Measurements from ENCODE around the gene SH3RF3. TPM values are rescaled to one million over a fixed set of nuclear protein-coding genes. Genes with fewer than 3 reads are reported as not detected.

SH3RF3 gene
- total and polyA plus RNA-seq, 4 experiments from 2014 or later, result 0.26 to 2.2 (median 2.1) TPM; not detected in 1

DNA sequence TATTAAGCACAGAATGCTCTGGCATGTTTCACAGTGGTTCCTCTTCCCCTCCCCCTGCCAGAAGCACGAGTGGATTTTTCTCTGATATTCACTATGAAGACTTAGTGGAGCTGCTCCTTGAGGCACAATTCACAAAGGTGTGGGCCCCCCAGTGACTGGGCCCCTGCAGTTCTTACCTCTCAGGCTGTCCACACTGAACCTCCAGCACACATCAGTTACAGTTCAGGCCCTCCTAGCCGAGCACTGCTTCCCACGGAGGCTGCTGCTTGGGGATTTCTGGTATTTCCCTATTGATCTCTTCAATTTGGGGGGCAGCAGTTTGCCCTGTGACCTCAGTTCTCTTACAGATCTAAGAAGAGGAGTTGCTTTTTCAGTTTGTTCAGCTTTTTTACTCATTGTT, 236.1 kb downstream of the SH3RF3 start:
- ChIA-PET CTCF (ENCODE audit: partially characterized antibody) (no interaction called here), POLR2A (ENCODE audit: partially characterized antibody) (no interaction called here)
- Histone ChIP-seq H3K4me1 (ENCODE audit: insufficient read depth, low read length) (no peaks in the 10 kb centered on the region), H3K36me3 (ENCODE audit: insufficient read depth, low read length) (no peaks in the 10 kb centered on the region), H3K9me3 (ENCODE audit: control insufficient read depth in 1 of 2, low read length in 2 of 2) (no peaks in the 10 kb centered on the region), H3K27me3 (ENCODE audit: insufficient read depth, low read length) (no peaks in the 10 kb centered on the region), H3K4me3 (ENCODE audit: low read length in 2 of 2) (no peak overlapping the region), H3K27ac (ENCODE audit: low read depth, low read length) (no peak overlapping the region)
- DNase-seq, result no peak
- Mint-ChIP-seq H3K36me3 (no peaks in the 10 kb centered on the region), H3K27me3 (peaks cover 3 to 9% of the 10 kb centered on the region in 2 donors), H3K27ac (no peak overlapping the region), H3K9me3 (peaks cover 0 to 12% (median 4%) of the 10 kb centered on the region in 8 donors), H3K4me1 (no peaks in the 10 kb centered on the region), H3K4me3 (no peak overlapping the region)
- intact Hi-C loops (cut with micrococcal nuclease), result no loop called here

DNA sequence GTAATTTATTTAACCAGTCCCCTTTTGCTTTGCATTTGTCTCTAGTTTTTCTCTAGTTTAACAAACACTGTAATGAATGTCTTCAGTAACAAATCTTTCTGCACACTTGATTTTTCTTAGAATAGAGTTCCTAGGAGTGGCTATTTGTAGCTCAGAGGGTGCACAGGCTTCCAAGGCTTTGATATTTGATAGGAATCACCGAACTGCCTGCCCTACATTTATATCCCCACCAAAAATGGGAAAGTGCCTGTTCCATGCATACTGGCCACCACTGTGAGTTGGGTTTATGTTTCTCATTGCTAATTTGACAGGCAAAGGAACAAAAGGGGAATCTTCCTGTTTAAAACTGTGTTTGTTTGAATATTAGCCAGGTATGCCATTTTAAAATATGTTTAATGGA, 238.7 kb downstream of the SH3RF3 start:
- no peak overlapping the region for H3K27ac Mint-ChIP-seq
- no peaks in the 10 kb centered on the region for H3K9me3 Mint-ChIP-seq

DNA sequence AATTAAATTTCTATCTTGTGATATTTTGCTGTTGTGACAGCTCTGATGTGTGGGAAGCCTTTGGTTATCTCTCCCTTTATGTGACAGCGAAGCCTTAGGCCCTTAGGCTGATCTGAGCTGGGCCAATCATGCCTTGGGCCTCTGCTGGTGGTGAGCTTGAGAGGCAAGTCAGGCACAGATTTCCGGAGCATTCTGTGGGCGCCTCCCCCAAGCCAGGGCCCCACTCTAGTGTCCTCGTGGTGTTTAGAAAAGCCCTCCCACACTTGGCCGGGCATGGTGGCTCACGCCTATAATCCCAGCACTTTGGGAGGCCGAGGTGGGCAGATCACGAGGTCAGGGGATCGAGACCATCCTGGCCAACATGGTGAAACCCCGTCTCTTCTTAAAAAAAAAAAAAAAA, 239.8 kb downstream of the SH3RF3 start:
- ChIA-PET POLR2A (ENCODE audit: partially characterized antibody) (no interaction called here), CTCF (ENCODE audit: partially characterized antibody) (no interaction called here)
- H3K9me3 Mint-ChIP-seq, result no peaks in the 10 kb centered on the region
- no peak overlapping the region for H3K4me3 Mint-ChIP-seq
- Histone ChIP-seq H3K36me3 (ENCODE audit: insufficient read depth, low read length) (no peaks in the 10 kb centered on the region), H3K4me1 (ENCODE audit: insufficient read depth, low read length) (no peaks in the 10 kb centered on the region), H3K9me3 (ENCODE audit: control insufficient read depth in 1 of 2, low read length in 2 of 2) (no peaks in the 10 kb centered on the region), H3K4me3 (ENCODE audit: low read length in 2 of 2) (no peak overlapping the region), H3K27ac (ENCODE audit: low read depth, low read length) (no peak overlapping the region), H3K27me3 (ENCODE audit: insufficient read depth, low read length) (no peaks in the 10 kb centered on the region)
- no peak overlapping the region for H3K27ac Mint-ChIP-seq
- H3K36me3 Mint-ChIP-seq, result no peaks in the 10 kb centered on the region
- peaks cover 3 to 15% of the 10 kb centered on the region in 2 donors for H3K27me3 Mint-ChIP-seq
- intact Hi-C loops (cut with micrococcal nuclease), result no loop called here
- no peak for DNase-seq
- no peaks in the 10 kb centered on the region for H3K4me1 Mint-ChIP-seq

More for the DNA sequence above, 238.7 kb downstream of the SH3RF3 start:
- Histone ChIP-seq H3K27me3 (ENCODE audit: insufficient read depth, low read length) (no peaks in the 10 kb centered on the region), H3K27ac (ENCODE audit: low read depth, low read length) (no peak overlapping the region), H3K4me3 (ENCODE audit: low read length in 2 of 2) (no peak overlapping the region), H3K36me3 (ENCODE audit: insufficient read depth, low read length) (no peaks in the 10 kb centered on the region), H3K9me3 (ENCODE audit: control insufficient read depth in 1 of 2, low read length in 2 of 2) (no peaks in the 10 kb centered on the region), H3K4me1 (ENCODE audit: insufficient read depth, low read length) (no peaks in the 10 kb centered on the region)
- ChIA-PET POLR2A (ENCODE audit: partially characterized antibody) (no interaction called here), CTCF (ENCODE audit: partially characterized antibody) (interaction anchor here (0.6 kb wide), 1 partner anchor 181 kb away, joined by 3 read pairs; no protein-coding TSS in a partner anchor)
- DNase-seq, result no peak
- H3K27me3 Mint-ChIP-seq, result peaks cover 3 to 15% of the 10 kb centered on the region in 2 donors
- H3K4me1 Mint-ChIP-seq, result no peaks in the 10 kb centered on the region
- intact Hi-C loops (cut with micrococcal nuclease), result no loop called here
- no peaks in the 10 kb centered on the region for H3K36me3 Mint-ChIP-seq
- no peak overlapping the region for H3K4me3 Mint-ChIP-seq

DNA sequence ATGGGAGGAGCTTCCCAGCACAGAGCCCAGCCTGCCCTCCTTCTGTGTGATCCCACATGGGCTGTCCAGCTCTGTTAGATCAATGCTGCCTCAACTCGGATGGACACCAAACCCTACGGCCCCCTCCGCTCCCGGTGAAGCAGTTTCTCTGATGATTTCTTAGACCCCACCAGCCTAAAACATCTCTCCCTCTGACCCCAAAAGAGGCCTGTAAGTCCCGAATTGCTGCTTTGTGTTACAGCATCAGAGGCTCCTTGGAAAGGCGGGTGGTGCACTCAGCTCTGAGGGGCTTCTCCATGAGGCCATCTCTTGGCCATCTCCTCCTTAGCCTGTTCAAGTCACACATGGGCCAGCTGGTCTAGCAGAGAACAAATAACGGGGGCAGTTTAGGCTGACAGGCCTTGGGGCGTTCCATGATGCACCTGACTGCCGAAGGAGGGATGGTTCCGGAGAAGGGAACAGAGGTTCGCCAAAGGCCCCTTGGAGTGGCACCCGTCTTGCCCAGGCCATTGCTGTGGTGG, 240.7 kb downstream of the SH3RF3 start:
- H3K27ac Mint-ChIP-seq, result no peak overlapping the region
- no peak overlapping the region for H3K4me3 Mint-ChIP-seq
- Histone ChIP-seq H3K4me1 (ENCODE audit: insufficient read depth, low read length) (no peaks in the 10 kb centered on the region), H3K36me3 (ENCODE audit: insufficient read depth, low read length) (no peaks in the 10 kb centered on the region), H3K27me3 (ENCODE audit: insufficient read depth, low read length) (no peaks in the 10 kb centered on the region), H3K27ac (ENCODE audit: low read depth, low read length) (no peak overlapping the region), H3K4me3 (ENCODE audit: low read length in 2 of 2) (no peak overlapping the region), H3K9me3 (ENCODE audit: control insufficient read depth in 1 of 2, low read length in 2 of 2) (no peaks in the 10 kb centered on the region)
- DNase-seq, result no peak
- ChIA-PET POLR2A (ENCODE audit: partially characterized antibody) (no interaction called here), CTCF (ENCODE audit: partially characterized antibody) (no interaction called here)
- H3K4me1 Mint-ChIP-seq, result no peaks in the 10 kb centered on the region
- H3K36me3 Mint-ChIP-seq, result no peaks in the 10 kb centered on the region
- intact Hi-C loops (cut with micrococcal nuclease), result no loop called here
- no peaks in the 10 kb centered on the region for H3K9me3 Mint-ChIP-seq
- peaks cover 3 to 15% of the 10 kb centered on the region in 2 donors for H3K27me3 Mint-ChIP-seq

DNA sequence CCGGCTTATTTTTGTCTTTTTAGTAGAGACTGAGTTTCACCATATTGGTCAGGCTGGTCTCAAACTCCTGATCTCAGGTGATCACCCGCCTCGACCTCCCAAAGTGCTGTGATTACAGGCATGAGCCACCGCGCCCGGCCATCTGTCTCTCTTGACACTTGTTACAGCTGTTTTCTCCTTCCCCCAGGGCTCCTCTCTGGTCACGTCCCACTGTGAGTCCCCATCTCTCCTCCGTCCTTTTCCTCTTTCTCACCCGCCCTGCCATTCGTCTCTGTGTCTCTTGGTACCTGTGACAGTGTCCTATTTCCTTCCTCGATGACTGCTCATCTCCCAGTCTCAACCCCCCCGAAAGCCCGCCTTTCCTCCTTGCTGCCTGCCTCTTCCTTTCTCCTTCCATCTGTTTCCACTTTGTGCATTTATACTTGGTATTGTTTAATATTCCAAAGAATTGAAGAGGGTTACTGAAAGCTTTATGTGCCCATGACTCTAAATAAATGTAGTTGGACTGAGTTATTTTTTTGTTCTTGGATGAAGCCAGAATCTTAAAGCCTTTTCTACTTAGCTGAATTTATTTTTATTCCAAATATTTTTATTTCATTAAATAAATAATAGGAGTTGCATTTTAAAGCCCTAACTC, 241.5 kb downstream of the SH3RF3 start:
- H3K4me1 Mint-ChIP-seq, result no peaks in the 10 kb centered on the region
- no peaks in the 10 kb centered on the region for H3K36me3 Mint-ChIP-seq
- peaks cover 2 to 13% of the 10 kb centered on the region in 2 donors for H3K27me3 Mint-ChIP-seq
- H3K9me3 Mint-ChIP-seq, result no peaks in the 10 kb centered on the region
- ChIA-PET CTCF (ENCODE audit: partially characterized antibody) (no interaction called here), POLR2A (ENCODE audit: partially characterized antibody) (no interaction called here)
- H3K4me3 ChIP-seq (ENCODE audit: low read length in 2 of 2), result no peak overlapping the region
- no peak overlapping the region for H3K27ac Mint-ChIP-seq
- no peaks in the 10 kb centered on the region for H3K36me3 ChIP-seq (ENCODE audit: insufficient read depth, low read length)
- H3K4me1 ChIP-seq (ENCODE audit: insufficient read depth, low read length), result no peaks in the 10 kb centered on the region
- H3K9me3 ChIP-seq (ENCODE audit: control insufficient read depth in 1 of 2, low read length in 2 of 2), result no peaks in the 10 kb centered on the region
- H3K27me3 ChIP-seq (ENCODE audit: insufficient read depth, low read length), result no peaks in the 10 kb centered on the region
- H3K4me3 Mint-ChIP-seq, result peak overlapping the region in 1 of 8 donors; percentile 11
- no peak overlapping the region for H3K27ac ChIP-seq (ENCODE audit: low read depth, low read length)
- intact Hi-C loops (cut with micrococcal nuclease), result no loop called here
- DNase-seq, result no peak

DNA sequence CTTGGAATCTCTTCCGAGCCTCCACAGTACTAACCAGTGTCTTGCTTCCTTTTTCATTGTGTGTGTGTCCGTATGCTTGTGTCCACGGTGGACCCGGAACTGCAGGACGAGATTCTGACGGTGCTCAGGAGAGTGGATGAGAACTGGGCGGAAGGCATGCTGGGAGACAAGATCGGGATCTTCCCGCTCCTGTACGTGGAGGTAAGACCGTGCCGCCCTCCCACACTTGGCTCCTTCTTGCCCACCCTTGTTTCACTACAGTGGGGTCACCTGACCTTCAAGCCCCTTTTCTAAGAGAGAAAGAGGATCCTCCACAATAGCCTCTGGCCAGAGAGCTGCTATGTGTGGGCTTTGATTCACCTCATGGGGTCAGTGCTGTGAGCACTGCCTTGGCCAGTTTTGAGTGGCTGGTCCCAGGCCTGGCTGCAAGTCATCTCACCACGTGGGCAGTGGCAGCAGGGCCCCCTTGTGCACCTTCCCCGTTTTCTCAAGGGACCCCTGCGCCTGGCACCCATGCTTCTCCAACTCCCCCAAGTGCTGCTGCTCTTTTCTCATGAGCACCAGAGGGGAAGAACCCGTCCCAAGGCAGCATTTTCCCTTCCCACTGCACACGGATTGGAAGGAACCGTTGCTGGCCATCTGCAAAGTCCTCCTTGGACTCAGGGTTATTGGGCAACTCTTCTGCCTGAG, 242.6 kb downstream of the SH3RF3 start:
- H3K27ac Mint-ChIP-seq, result peak overlapping the region in 1 of 7 donors; percentile 61
- H3K9me3 Mint-ChIP-seq, result no peaks in the 10 kb centered on the region
- Histone ChIP-seq H3K4me1 (ENCODE audit: insufficient read depth, low read length) (no peaks in the 10 kb centered on the region), H3K4me3 (ENCODE audit: low read length in 2 of 2) (no peak overlapping the region), H3K27ac (ENCODE audit: low read depth, low read length) (no peak overlapping the region), H3K36me3 (ENCODE audit: insufficient read depth, low read length) (no peaks in the 10 kb centered on the region), H3K27me3 (ENCODE audit: insufficient read depth, low read length) (no peaks in the 10 kb centered on the region), H3K9me3 (ENCODE audit: control insufficient read depth in 1 of 2, low read length in 2 of 2) (no peaks in the 10 kb centered on the region)
- no peaks in the 10 kb centered on the region for H3K4me1 Mint-ChIP-seq
- CTCF ChIA-PET (ENCODE audit: partially characterized antibody), result no interaction called here
- POLR2A ChIA-PET (ENCODE audit: partially characterized antibody), result no interaction called here
- intact Hi-C loops (cut with micrococcal nuclease), result no loop called here
- H3K36me3 Mint-ChIP-seq, result no peaks in the 10 kb centered on the region
- H3K27me3 Mint-ChIP-seq, result peaks cover 1 to 13% of the 10 kb centered on the region in 2 donors
- no peak overlapping the region for H3K4me3 Mint-ChIP-seq
- no peak for DNase-seq

DNA sequence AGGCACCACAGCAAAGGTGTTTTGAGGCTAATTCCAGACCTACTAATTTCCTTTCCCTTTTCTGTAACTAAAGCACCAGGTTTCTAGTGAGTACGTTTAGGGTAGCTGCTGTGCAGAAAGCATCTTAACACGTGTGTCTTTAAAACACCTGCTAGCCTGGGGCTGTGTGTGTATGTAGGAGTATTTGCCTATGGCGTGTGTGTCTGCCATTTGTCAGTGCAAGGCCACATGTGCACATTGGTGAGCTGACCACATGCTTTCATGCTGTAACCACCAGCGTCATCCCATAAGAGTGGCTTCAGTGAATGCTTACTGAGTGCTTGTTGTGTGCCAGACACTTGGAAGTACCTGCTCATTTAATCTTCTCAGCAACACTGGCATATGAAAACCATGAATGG, 243.2 kb downstream of the SH3RF3 start:
- no peak overlapping the region for H3K27ac ChIP-seq (ENCODE audit: low read depth, low read length)
- no peaks in the 10 kb centered on the region for H3K9me3 Mint-ChIP-seq
- no peaks in the 10 kb centered on the region for H3K36me3 ChIP-seq (ENCODE audit: insufficient read depth, low read length)
- H3K27ac Mint-ChIP-seq, result no peak overlapping the region
- H3K9me3 ChIP-seq (ENCODE audit: control insufficient read depth in 1 of 2, low read length in 2 of 2), result no peaks in the 10 kb centered on the region
- H3K36me3 Mint-ChIP-seq, result no peaks in the 10 kb centered on the region
- no peak for DNase-seq
- H3K4me3 Mint-ChIP-seq, result no peak overlapping the region
- ChIA-PET POLR2A (ENCODE audit: partially characterized antibody) (no interaction called here), CTCF (ENCODE audit: partially characterized antibody) (no interaction called here)
- intact Hi-C loops (cut with micrococcal nuclease), result no loop called here
- H3K4me1 Mint-ChIP-seq, result no peaks in the 10 kb centered on the region
- no peaks in the 10 kb centered on the region for H3K27me3 ChIP-seq (ENCODE audit: insufficient read depth, low read length)
- no peak overlapping the region for H3K4me3 ChIP-seq (ENCODE audit: low read length in 2 of 2)
- no peaks in the 10 kb centered on the region for H3K4me1 ChIP-seq (ENCODE audit: insufficient read depth, low read length)
- peaks cover 1 to 13% of the 10 kb centered on the region in 2 donors for H3K27me3 Mint-ChIP-seq
